H54 (cell line): ENCODE data around the gene MRPL19.
"Not testable (repeated sequence)": the region's sequence is repeated elsewhere in the genome, so short reads cannot be mapped to it uniquely, and the experiment has no call there.

ENCODE experiments used
- DNase-seq: peaks from one replicate; pipeline ENCODE4 v3.0.0; 2011; ENCODE audit warnings: low spot score, mixed read lengths; ENCODE audit not compliant: insufficient read length
- FAIRE-seq: peaks from 3 replicates; lab custom pipeline; 2011; peaks lifted over from hg19 to GRCh38; lab: Jason Lieb, UNC
- POLR2A ChIP-seq: IDR thresholded peaks from 2 replicates; pipeline ENCODE4 v1.6.1; 2011; ENCODE audit warnings: low read depth, mild to moderate bottlenecking, low read length

Gene MRPL19

DNA sequence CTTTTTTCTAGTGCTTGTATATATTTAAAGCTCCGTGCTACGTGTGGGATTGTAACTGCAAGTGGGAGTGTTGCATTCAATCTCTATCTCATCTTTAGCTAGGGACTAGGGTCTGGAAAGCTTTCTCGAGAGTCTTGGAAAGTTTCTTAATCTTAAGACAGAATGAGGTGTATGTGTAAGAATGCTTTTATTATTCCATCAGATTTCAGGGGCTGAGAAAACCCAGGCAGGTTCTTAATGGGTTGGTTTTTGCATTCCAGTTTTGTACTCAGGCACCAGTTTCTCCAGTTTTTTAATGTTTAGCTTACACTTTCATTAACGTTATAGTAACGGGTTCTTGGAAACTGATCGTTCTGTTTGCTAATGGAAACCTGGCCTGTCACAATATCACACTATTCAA lies 20.3 kb downstream of the MRPL19 start:
- no peak for FAIRE-seq
- DNase-seq, result no peak
- no peak for TF ChIP-seq POLR2A

DNA sequence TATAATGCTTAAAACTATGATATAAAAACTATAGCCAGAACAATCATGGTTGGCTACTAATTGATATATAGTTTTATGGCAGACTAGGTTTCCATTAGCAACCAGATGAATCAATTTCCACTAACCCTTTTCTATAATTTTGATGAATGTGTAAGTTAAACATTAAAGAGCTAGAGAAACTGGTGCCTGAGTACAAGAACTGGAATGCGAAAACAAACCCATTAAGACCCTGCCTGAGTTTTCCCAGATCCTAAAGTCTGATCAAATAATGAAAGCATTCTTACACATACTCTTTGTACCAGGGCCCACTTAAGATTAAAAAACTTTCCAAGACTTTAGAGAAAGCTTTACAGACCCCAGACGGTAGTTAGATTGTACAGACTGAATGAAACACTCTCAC lies 21.3 kb downstream of the MRPL19 start:
- no peak for DNase-seq
- TF ChIP-seq POLR2A, result no peak
- no peak for FAIRE-seq

DNA sequence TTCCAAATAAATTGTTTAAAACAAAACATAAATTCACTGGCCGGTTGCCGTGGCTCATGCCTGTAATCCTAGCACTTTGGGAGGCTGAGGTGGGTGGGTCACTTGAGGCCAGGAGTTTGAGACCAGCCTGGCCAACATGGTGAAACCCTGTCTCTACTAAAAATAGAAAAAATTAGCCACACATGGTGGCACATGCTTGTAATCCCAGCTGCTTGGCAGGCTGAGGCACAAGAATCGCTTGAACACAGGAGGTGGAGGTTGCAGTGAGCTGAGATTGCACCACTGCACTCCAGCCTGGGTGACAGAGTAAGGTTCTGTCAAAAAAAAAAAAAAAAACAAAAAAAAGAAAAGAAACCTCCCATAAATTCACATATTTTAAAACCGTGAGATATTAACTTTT lies 28.8 kb downstream of the MRPL19 start:
- not testable (repeated sequence) for FAIRE-seq, DNase-seq

DNA sequence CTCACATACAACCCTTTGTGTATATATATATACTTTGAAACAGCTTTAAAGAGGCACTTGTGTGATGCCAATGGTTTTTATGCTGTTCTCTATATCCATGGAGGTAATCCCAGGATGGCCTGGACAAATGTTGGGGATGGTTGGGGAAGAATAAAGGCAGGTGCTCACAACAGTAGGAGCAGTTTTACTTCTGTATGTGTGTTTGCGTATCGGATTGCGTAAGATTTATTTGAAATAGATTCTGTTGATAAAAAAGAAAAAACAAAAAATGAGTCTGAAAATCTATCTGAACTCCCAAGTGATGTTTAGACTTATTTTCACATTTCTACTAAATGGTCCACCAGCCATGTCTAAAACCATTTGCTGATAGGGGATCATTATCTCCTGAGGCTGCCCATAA lies 29.3 kb downstream of the MRPL19 start:
- TF ChIP-seq POLR2A, result no peak
- FAIRE-seq (no peak), DNase-seq (no peak)

DNA sequence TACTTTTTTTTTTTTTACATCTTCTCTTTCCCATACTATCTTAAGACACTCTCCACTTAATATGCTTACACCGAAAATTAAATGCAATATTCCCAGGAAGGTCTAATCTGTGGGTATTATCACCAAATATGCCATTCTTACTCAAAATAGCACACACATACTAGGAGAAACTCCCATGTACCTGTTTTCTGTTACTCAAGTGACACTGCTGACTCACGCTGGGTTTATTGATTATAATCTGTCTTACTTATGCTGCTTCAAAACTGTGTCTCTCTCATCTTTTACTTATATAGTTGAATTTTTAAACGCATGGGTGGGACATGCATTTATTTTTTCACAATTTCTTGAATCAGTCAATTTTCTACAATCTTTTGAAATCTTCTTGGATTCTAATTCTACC lies 29.9 kb downstream of the MRPL19 start:
- FAIRE-seq, result no peak

DNA sequence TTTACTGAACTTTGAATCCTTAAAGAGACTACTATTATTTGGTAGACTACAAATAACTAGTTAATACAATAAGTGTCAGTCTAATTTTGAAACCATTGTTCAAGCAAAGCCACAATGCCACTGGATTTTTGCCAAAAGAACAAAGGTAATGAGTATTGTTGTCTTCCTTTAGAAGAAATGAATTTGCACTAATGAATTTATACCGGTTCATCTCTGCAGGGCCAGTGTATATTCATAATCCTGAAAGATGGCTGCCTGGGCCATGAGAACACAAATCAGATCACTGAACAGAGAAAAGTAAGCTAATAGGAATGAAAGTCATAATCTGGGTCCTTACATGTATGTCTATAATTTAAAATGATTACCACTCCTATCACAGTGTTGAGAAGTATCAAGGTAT lies 33.0 kb downstream of the MRPL19 start:
- no peak for DNase-seq
- no peak for FAIRE-seq
- TF ChIP-seq POLR2A, result no peak

More for the DNA sequence above, 29.9 kb downstream of the MRPL19 start:
- no peak for TF ChIP-seq POLR2A
- DNase-seq, result no peak

DNA sequence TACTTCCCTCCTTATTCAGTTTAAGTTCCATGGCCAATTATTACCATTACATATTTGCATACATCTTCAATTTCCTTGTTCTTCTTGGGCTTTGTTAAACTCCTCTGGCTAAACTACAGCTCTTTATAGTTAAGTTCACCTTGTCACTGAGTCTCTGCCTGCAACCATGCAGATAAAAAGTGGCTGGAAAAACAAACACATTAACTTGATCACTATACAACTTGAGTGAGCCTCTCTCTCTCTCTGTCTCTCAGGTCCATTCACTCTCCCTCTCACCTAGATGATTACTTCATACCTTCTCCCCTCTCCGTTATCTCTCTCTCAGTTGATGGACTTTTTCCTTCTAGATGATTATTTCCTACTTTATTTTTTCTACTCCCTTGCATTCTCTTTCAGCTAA lies 33.8 kb downstream of the MRPL19 start:
- no peak for TF ChIP-seq POLR2A
- no peak for FAIRE-seq
- DNase-seq, result no peak

DNA sequence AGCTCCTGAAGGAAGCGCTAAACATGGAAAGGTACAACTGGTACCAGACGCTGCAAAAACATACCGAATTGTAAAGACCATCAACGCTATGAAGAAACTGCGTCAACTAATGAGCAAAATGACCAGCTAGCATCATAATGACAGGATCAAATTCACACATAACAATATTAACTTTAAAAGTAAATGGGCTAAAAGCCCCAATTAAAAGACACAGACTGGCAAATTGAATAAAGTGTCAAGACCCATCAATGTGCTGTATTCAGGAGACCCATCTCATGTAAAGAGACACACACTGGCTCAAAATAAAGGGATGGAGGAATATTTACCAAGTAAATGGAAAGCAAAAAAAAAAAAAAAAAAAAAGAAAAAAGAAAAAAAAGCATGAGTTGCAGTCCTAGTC lies 36.8 kb downstream of the MRPL19 start:
- not testable (repeated sequence) for DNase-seq, FAIRE-seq

DNA sequence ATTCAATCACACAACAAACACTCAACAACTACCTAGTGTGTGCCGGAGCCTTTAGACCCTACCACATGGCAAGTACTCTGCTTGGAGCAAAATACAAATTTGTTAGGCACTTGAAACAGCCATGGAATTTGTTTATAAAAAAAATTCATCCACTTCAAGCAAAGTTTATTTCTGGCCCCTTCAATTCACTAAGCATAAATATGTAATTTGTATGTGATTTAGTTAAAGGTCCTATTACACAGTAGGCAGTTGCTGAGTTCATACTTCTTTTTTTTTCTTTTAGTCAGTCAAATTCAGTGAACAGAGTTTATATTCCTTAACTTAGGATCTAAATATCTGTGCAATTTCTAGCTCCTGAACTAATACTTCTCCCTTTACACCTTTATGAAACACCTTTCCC lies 41.6 kb downstream of the MRPL19 start:
- DNase-seq (no peak), FAIRE-seq (no peak)
- no peak for TF ChIP-seq POLR2A

DNA sequence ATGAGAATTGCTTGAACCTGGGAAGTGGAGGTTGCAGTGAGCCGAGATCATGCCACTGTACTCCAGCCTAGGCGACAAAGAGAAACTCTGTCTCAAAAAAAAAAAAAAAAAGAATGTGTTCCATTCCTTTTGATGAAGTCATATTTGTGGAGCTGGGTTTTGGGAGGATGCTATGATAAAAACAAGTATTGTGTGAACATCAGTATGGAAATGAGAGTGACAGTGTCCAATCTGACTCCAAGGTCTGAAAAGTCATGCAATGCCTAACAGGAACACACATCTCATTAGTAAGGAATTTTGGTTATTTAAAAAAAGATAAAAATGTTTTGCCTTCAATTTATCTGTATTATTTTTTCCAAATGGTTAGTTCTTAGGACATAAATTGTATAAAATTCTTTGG lies 52.3 kb downstream of the MRPL19 start:
- TF ChIP-seq POLR2A, result no peak
- FAIRE-seq (no peak), DNase-seq (no peak)

DNA sequence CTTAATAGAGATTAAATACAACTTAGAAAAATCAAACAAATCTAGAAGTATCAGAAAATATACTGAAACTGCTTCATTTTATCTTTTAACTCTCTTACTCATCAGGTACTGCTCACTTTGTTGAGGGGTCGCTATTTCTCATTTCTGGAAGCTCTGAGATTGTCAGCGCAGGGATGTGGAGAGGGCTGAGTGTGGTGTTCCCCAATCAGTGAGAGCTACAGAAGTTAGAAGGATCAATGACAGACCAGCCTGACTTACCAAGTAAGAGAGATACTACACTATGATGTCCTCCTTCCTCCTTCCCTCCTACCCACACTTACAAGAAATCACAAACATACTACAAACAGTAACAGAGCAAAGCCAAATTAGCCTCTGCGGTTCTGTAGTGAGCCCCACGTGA lies 56.0 kb downstream of the MRPL19 start:
- no peak for FAIRE-seq
- no peak for TF ChIP-seq POLR2A
- no peak for DNase-seq

DNA sequence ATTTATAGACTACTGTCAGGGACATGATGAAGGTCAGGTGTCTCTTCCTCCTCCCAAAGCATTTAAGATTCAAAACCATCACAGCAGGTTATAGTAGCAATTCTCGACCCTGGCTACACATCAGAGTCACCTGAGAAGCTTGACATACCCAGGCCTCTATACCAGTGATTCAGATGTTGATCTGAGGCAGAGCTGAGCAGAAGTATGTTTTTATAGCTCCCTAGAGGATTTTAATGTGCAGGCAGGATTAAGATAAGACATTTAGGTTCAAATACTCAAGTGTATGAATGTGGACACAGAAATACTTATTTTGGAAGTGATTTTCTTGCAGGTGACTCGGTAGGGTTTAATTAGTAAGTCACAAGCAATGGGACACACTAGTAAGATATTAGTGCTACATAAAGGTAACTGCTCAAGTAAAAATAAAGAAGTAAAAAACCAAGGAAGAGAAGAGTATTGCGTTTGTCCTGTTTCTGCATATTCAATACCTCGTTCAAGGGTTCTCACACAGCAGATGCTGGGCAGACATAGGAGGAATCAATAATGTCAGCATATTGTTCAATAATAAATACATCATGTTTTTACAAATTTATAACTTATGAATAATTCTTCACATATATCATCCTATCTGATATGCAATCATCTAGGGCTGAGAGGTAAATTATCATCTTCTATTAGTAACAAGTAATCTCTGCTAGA lies 57.2 kb downstream of the MRPL19 start:
- DNase-seq, result no peak
- TF ChIP-seq POLR2A, result no peak
- no peak for FAIRE-seq

DNA sequence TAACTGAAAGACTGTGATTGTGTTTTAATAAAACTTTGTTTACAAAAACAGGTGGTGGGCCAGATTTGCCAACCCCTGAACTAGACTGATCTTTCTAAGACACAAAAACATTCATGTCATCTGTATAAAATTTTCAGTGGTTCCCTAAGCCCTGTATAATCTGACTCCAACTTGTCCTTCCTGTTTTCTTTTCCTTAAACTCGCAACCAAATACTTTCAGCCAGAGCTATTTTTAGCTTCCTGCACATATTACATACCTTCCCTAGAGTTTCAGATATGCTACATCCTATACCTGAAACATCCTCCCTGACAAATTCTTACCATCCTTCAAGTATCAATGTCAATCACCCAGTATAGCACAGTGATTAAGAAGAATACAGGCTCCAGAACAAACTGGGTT lies 59.3 kb downstream of the MRPL19 start:
- DNase-seq, result no peak
- TF ChIP-seq POLR2A, result no peak
- FAIRE-seq, result peak; percentile 36

DNA sequence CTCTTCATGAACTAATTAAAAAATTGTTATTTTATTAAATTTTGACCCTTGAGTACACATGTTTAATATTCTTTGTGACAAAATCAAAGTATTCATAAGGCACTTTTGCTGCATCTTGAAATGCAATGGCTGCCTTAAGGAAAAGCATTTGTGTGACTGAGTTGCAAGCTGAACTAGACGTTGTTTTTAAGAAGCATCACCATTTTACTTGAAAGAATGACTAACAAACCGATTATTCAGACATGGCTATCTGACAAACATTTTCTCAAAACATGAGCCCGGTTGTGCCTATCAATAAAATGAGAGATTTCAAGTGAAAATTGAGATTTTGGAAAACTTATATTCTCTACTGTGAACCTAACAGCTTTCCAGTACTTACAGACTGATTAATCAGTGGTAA lies 61.3 kb downstream of the MRPL19 start:
- TF ChIP-seq POLR2A, result no peak
- DNase-seq (no peak), FAIRE-seq (peak; percentile 88)

DNA sequence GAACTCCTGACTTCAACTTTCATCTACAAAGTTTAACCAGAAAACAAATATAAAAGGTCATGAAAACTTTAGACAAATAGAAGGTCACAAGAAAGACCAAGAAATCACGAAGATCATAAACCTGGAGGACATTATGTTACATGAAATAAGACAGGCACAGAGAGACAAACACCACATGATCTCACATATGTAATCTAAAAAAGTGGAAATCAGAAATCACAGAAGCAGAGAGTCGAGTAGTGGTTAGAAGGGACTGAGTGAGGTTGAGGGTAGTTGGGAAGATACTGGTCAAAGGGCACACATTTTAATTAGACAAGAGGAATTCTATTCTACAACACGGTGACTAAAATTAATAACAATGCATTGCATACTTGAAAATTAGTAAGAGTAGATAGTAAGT lies 62.7 kb downstream of the MRPL19 start:
- no peak for TF ChIP-seq POLR2A
- FAIRE-seq (peak; percentile 57), DNase-seq (no peak)

DNA sequence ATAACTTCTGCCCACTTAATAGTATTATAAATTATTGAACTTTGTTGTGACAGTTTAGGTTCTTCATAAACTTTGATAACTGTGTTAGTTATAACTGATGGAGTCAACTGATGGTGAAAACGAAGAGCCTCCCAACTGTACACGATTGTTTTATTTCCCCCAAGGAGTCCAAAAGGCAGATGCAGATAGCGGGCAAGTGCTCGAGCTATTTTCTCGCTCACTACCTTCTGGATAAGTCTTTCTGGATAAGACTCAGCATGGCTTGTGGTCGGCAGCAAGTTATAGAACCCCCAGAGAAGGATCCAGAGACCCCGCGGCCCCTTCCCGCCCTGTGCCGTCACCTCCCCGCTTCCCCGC lies 63.6 kb downstream of the MRPL19 start:
- no peak for FAIRE-seq
- no peak for TF ChIP-seq POLR2A
- DNase-seq, result no peak
